Measurements from ENCODE around the gene CCN5.
"Not testable (repeated sequence)": the region's sequence is repeated elsewhere in the genome, so short reads cannot be mapped to it uniquely, and the experiment has no call there.

CCN5 gene

GRCh38 chr20:44761423-44761822, 46.3 kb downstream of the CCN5 start:
- no peak for DNase-seq

GRCh38 chr20:44762466-44763140, 47.4 kb downstream of the CCN5 start:
- DNase-seq, result no peak

- not testable (repeated sequence) for DNase-seq
Measured at GRCh38 chr20:44763798-44764197, 48.6 kb downstream of the CCN5 start.

- DNase-seq, result no peak
Measured at GRCh38 chr20:44765091-44765490, 49.9 kb downstream of the CCN5 start.

- DNase-seq, result no peak
Measured at GRCh38 chr20:44765701-44766347, 50.7 kb downstream of the CCN5 start.

GRCh38 chr20:44768256-44768655, 53.1 kb downstream of the CCN5 start:
- no peak for DNase-seq

- no peak for DNase-seq
Measured at GRCh38 chr20:44768854-44769480, 53.8 kb downstream of the CCN5 start.

- DNase-seq, result no peak
Measured at GRCh38 chr20:44769481-44769863, 54.3 kb downstream of the CCN5 start.

- DNase-seq, result no peak
Measured at GRCh38 chr20:44770484-44771171, 55.5 kb downstream of the CCN5 start.

GRCh38 chr20:44771172-44771535, 56.0 kb downstream of the CCN5 start:
- DNase-seq, result no peak

GRCh38 chr20:44772636-44773035, 57.5 kb downstream of the CCN5 start:
- no peak for DNase-seq

- DNase-seq, result no peak
Measured at GRCh38 chr20:44773070-44773829, 58.1 kb downstream of the CCN5 start.

GRCh38 chr20:44776980-44777379, 61.8 kb downstream of the CCN5 start:
- no peak for DNase-seq
